PFSK-1 (cell line): ENCODE data around the gene BLVRB.

ENCODE experiments used
- FOXP2 ChIP-seq: optimal IDR thresholded peaks from 2 replicates; pipeline ENCODE3; 2011; ENCODE audit warnings: borderline replicate concordance, control low read depth, inconsistent platforms; ENCODE audit not compliant: insufficient read depth; ENCODE audit errors: extremely low read length, extremely low read depth
- POLR2AphosphoS5 ChIP-seq: IDR thresholded peaks from 2 replicates; pipeline ENCODE4 v1.6.1; 2012; ENCODE audit warnings: low read depth, mild to moderate bottlenecking, control low read depth, low read length, moderate library complexity
- SIN3A ChIP-seq: IDR thresholded peaks from 2 replicates; pipeline ENCODE4 v1.6.1; 2012; ENCODE audit warnings: mild to moderate bottlenecking, low read length, moderate library complexity, borderline replicate concordance; ENCODE audit not compliant: insufficient read depth
- TAF1 ChIP-seq: IDR thresholded peaks from 2 replicates; pipeline ENCODE4 v1.6.1; 2012; ENCODE audit warnings: low read length, control low read depth, borderline replicate concordance; ENCODE audit not compliant: insufficient read depth
- TF ChIP-seq, protein P1 (sequence below), 2 experiments: IDR thresholded peaks; 2 replicates each; pipeline versions ENCODE4 v1.6.1 to v1.8.0; 2011 to 2012; ENCODE audit warnings: low read depth in 2 of 2, low read length in 2 of 2, control low read depth in 1 of 2, inconsistent platforms in 1 of 2, mild to moderate bottlenecking in 1 of 2, moderate library complexity in 1 of 2; ENCODE audit not compliant: insufficient read depth in 1 of 2

BLVRB gene

GRCh38 chr19:40442328-40443130 lies 23.0 kb downstream of the BLVRB start:
- TF ChIP-seq POLR2AphosphoS5 (no peak), FOXP2 (no peak), TAF1 (no peak), SIN3A (no peak)
- TF ChIP-seq, protein P1, sequence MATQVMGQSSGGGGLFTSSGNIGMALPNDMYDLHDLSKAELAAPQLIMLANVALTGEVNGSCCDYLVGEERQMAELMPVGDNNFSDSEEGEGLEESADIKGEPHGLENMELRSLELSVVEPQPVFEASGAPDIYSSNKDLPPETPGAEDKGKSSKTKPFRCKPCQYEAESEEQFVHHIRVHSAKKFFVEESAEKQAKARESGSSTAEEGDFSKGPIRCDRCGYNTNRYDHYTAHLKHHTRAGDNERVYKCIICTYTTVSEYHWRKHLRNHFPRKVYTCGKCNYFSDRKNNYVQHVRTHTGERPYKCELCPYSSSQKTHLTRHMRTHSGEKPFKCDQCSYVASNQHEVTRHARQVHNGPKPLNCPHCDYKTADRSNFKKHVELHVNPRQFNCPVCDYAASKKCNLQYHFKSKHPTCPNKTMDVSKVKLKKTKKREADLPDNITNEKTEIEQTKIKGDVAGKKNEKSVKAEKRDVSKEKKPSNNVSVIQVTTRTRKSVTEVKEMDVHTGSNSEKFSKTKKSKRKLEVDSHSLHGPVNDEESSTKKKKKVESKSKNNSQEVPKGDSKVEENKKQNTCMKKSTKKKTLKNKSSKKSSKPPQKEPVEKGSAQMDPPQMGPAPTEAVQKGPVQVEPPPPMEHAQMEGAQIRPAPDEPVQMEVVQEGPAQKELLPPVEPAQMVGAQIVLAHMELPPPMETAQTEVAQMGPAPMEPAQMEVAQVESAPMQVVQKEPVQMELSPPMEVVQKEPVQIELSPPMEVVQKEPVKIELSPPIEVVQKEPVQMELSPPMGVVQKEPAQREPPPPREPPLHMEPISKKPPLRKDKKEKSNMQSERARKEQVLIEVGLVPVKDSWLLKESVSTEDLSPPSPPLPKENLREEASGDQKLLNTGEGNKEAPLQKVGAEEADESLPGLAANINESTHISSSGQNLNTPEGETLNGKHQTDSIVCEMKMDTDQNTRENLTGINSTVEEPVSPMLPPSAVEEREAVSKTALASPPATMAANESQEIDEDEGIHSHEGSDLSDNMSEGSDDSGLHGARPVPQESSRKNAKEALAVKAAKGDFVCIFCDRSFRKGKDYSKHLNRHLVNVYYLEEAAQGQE (IDR thresholded peaks at IDR 0.05; ENCODE audit: insufficient read depth in 1 of 2, low read depth in 2 of 2, low read length in 2 of 2), result no peak

DNA sequence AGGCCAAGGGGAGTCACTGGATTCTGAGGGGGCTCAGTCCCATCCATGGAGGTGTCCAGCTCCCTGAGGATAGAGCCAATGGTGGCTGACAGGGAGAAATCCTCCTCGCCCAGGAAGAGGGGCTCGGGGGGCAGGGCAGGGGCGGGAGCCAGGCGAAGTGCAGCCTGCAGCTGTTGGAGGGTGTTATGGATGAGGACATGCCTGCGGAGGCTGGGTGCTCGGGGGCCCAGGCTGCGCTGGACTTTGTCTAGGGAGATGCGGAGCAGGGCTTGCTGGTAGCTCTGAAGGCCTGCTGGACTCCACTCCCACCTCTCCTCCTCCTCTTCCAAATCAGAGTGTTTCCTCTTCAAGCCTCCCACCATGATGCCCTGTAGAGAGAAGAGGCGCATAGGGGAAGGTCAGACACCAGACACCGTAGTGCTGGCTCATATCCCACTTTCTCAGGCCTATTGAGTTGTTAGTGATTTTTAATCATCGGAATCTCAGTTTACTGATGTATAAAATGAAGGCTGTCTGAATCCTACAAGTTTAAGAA lies 23.8 kb downstream of the BLVRB start:
- TF ChIP-seq SIN3A, result no peak
- no peak for TF ChIP-seq FOXP2
- no peak for TF ChIP-seq TAF1
- TF ChIP-seq, protein P1 (IDR thresholded peaks at IDR 0.05; ENCODE audit: insufficient read depth in 1 of 2, low read depth in 2 of 2, low read length in 2 of 2), result no peak
- TF ChIP-seq POLR2AphosphoS5, result no peak

- no peak for TF ChIP-seq TAF1
- TF ChIP-seq FOXP2, result no peak
- TF ChIP-seq POLR2AphosphoS5, result no peak
- no peak for TF ChIP-seq SIN3A
Measured at GRCh38 chr19:40438284-40438683, 27.3 kb downstream of the BLVRB start.

GRCh38 chr19:40433391-40434216 lies 31.9 kb downstream of the BLVRB start:
- peak; percentile 58 for TF ChIP-seq FOXP2
- TF ChIP-seq, protein P1 (IDR thresholded peaks at IDR 0.05; ENCODE audit: insufficient read depth in 1 of 2, low read depth in 2 of 2, low read length in 2 of 2), result peak in 1 of 2 experiments; percentile 25; a peak in 1 of 4 replicates
- peak; percentile 71; the same call in 1 of the 2 replicates for TF ChIP-seq POLR2AphosphoS5
- TF ChIP-seq TAF1, result peak; percentile 78; the same call in 1 of the 2 replicates
- TF ChIP-seq SIN3A, result peak; percentile 39; the same call in 1 of the 2 replicates

DNA sequence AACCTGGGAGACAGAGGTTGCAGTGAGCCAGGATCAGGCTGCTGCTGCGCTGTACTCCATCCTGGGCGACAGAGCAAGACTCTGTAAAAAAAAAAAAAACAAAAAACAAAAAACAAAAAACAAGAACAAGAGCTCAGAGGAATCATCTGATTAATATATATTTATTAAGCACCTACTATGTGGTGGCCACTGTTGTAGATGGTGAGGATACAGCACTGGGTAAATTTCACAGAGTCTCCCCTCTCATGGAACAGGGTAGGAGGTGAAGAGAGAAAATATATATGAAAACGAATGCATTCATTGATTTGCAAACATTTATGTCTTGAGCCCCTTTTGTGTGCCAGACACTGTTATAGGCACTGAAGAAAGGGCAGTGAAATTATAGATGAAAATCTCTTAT lies 33.8 kb downstream of the BLVRB start:
- TF ChIP-seq TAF1 (no peak), POLR2AphosphoS5 (no peak), FOXP2 (no peak), SIN3A (no peak)
- TF ChIP-seq, protein P1 (IDR thresholded peaks at IDR 0.05; ENCODE audit: insufficient read depth in 1 of 2, low read depth in 2 of 2, low read length in 2 of 2), result no peak
